Nephron progenitor cell (in vitro differentiated cells): ENCODE measurements around the gene GJB6.

Experiments
- DNase-seq: peaks from one replicate; pipeline ENCODE4 v3.0.0; 2021
- H3K27ac Mint-ChIP-seq: 2 replicates; pipeline ENCODE4 v1.8.0; 2021; ENCODE audit warnings: mild to moderate bottlenecking, moderate library complexity, mixed read lengths
- H3K27me3 Mint-ChIP-seq: 2 replicates; pipeline ENCODE4 v1.8.0; 2021; ENCODE audit warnings: mild to moderate bottlenecking, low read depth, mixed read lengths; ENCODE audit not compliant: poor library complexity
- H3K36me3 Mint-ChIP-seq: 2 replicates; pipeline ENCODE4 v1.8.0; 2021; ENCODE audit warnings: low read depth, mixed read lengths
- H3K4me1 Mint-ChIP-seq: 2 replicates; pipeline ENCODE4 v1.8.0; 2021; ENCODE audit warnings: mixed read lengths
- H3K4me3 Mint-ChIP-seq: 2 replicates; pipeline ENCODE4 v1.8.0; 2021; ENCODE audit warnings: mild to moderate bottlenecking, moderate library complexity, mixed read lengths
- H3K9me3 Mint-ChIP-seq: 2 replicates; pipeline ENCODE4 v1.8.0; 2021; ENCODE audit warnings: mild to moderate bottlenecking, moderate library complexity, mixed read lengths
- CTCF ChIP-seq: fragments of 200-600 bp; sonication (generic); IDR thresholded peaks from 2 replicates; pipeline ENCODE4 v1.5.0; 2021; ENCODE audit warnings: antibody characterized with exemption

Gene GJB6

GRCh38 chr13:20232556-20233277 lies 598 bp upstream of the GJB6 start:
- Mint-ChIP-seq H3K9me3 (no peaks in the 10 kb centered on the region), H3K36me3 (no peaks in the 10 kb centered on the region), H3K4me1 (peaks cover 12% of the 10 kb centered on the region), H3K27me3 (peaks cover 93% of the 10 kb centered on the region), H3K27ac (no peak overlapping the region), H3K4me3 (peak overlapping the region; percentile 20)
- TF ChIP-seq CTCF = no peak
- no peak for DNase-seq

DNA sequence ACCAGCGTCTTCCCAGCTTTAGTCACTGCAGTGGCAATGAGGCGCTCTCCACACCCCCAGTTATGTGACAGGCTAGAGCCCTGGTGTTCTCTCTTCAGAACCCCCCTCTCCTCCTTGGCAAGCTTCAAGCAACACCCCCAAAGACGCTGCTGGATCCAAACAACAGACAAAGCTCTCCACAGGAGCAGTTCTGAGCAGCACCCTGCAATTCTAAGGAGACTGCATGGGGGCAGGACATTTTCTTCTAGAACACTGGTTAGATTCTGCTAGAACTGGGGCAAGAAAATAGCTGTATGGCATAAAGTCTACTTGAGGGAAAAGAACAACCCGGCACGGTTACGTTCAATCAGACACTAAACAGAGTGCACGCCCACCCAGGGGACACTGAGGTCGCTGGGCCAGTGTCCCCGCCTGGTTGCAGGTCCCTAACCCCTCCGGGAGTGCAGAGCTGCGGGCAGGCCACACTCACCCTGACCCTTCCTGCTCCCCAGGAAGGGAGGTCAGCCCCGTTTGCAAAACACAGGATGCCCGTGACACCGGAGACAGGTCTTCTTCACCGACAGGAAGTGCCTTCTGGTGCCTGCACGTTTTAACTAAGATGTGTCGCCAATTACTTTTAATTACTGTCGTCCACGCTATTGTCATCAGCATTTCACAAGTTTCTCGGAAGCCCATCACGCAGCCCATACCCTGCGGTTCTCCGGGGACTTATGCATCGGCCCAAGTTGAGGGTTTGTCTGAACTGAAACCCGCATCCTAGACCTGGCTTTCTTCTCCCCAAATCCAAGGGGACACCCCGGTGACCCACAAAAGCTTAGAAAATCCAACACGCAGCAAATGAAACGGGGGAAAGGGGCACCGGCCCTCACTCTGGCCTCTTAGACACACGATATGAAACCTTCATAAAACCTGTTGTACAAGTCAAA lies 943 bp downstream of the GJB6 start:
- Mint-ChIP-seq H3K9me3 (no peaks in the 10 kb centered on the region), H3K4me3 (peak overlapping the region; percentile 75), H3K36me3 (no peaks in the 10 kb centered on the region), H3K4me1 (peaks cover 23% of the 10 kb centered on the region), H3K27me3 (peaks cover 94% of the 10 kb centered on the region), H3K27ac (no peak overlapping the region)
- DNase-seq = no peak
- TF ChIP-seq CTCF = no peak

DNA sequence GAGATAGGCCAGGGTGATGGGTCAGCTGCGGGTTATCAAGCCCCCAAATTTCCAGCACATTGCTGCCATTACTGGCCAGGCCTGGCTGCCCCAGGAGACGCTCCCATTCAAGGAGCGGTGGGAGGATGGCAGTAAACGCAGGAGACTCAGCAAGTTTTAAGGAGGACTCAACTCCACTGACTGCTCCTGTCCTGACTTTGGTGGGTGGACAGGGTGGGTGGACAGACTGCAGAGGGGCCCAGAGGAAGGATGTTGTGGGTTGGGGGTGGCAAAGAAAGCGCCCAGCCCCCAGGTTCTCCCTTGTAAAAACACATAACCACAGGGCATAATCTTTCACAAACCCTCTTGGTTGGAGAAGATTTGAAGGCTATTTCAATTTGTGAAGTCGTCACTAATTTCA lies 4.4 kb downstream of the GJB6 start:
- Mint-ChIP-seq H3K27me3 (peaks cover 88% of the 10 kb centered on the region), H3K4me3 (no peak overlapping the region), H3K9me3 (no peaks in the 10 kb centered on the region), H3K4me1 (peaks cover 23% of the 10 kb centered on the region), H3K36me3 (no peaks in the 10 kb centered on the region), H3K27ac (no peak overlapping the region)
- no peak for DNase-seq
- no peak for TF ChIP-seq CTCF

DNA sequence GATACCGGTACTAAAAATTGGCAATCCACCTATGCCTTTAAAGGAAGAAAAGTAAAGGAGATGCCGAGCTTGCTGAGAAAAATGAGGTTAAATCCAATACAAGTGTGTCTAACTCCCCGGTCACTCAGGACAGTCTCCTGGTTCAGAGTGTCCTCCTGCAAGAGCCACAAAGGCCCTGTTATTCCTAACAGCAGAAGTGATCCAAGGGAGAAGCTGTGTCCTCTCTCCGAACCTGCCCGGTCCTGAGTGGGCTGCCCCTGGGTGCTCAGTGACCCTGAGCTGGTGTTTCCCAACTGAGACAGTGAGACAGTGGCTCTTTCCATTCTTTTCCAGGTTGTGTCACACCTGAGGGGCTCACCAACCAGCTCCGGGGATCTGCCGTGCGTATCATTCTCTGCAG lies 4.8 kb downstream of the GJB6 start:
- no peak for TF ChIP-seq CTCF
- peaks cover 83% of the 10 kb centered on the region for H3K27me3 Mint-ChIP-seq
- H3K36me3 Mint-ChIP-seq = no peaks in the 10 kb centered on the region
- peaks cover 23% of the 10 kb centered on the region for H3K4me1 Mint-ChIP-seq
- no peak for DNase-seq
- no peak overlapping the region for H3K27ac Mint-ChIP-seq
- no peak overlapping the region for H3K4me3 Mint-ChIP-seq
- H3K9me3 Mint-ChIP-seq = no peaks in the 10 kb centered on the region

DNA sequence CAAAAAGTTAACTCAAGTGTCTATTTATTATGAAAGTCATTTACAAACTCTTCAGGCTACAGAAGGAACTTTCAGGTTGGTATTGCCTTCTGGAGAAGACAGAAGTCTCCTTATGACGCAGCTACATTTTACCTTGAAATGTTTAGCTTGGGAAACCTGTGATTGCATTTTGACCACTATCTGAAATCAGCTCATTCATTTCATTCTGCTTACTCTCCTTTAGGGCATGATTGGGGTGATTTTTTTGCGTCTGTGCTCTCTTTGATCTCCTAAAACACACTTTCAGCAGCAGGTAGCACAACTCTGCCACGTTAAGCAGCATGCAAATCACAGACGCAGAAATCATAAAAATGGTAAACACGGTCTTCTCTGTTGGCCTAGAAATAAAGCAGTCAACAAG lies 9.6 kb downstream of the GJB6 start:
- Mint-ChIP-seq H3K27ac (no peak overlapping the region), H3K4me3 (no peak overlapping the region), H3K4me1 (peaks cover 9% of the 10 kb centered on the region), H3K27me3 (peaks cover 65% of the 10 kb centered on the region), H3K36me3 (no peaks in the 10 kb centered on the region), H3K9me3 (peaks cover 14% of the 10 kb centered on the region)
- TF ChIP-seq CTCF = no peak
- DNase-seq = no peak
